ENCODE results near the gene COL6A5. TPM values are rescaled to one million over a fixed set of nuclear protein-coding genes. Genes with fewer than 3 reads are reported as not detected.

COL6A5 gene
- polyA plus RNA-seq, 3 donors: not detected

Other genes with a start within 250 kb of the COL6A5 start
- gene COL6A6, start 171.5 kb downstream of the COL6A5 start, polyA plus RNA-seq: under 1 TPM; 0.10 to 0.25 (median 0.22) TPM

All from adipose tissue (tissue), 3 donors.